CD4-positive, alpha-beta T cell treated with Interleukin-15 for 1 hour (primary cell): ENCODE measurements around the gene SMAD2.
A peak's percentile ranks its signal among the peaks of the same experiment; 100 is the strongest.

Experiments
- DNase-seq: peaks from one replicate; pipeline ENCODE4 v3.0.0-alpha.2; 2020

The SMAD2 gene

GRCh38 chr18:47930931-47931717, 665 bp upstream of the SMAD2 start:
- DNase-seq, result peak; percentile 94

- DNase-seq, result no peak
These were observed 719 bp downstream of the SMAD2 start for GRCh38 chr18:47929681-47930198.

GRCh38 chr18:47928466-47928865, 2.0 kb downstream of the SMAD2 start:
- no peak for DNase-seq

- DNase-seq, result no peak
These were observed 4.2 kb downstream of the SMAD2 start for GRCh38 chr18:47926101-47926850.

- no peak for DNase-seq
These were observed 10.5 kb downstream of the SMAD2 start for GRCh38 chr18:47919916-47920315.

- DNase-seq, result no peak
These were observed 12.4 kb downstream of the SMAD2 start for GRCh38 chr18:47917923-47918610.

- no peak for DNase-seq
These were observed 14.5 kb downstream of the SMAD2 start for GRCh38 chr18:47915930-47916329.

- DNase-seq, result no peak
These were observed 15.2 kb downstream of the SMAD2 start for GRCh38 chr18:47915229-47915628.

GRCh38 chr18:47912794-47913585, 17.5 kb downstream of the SMAD2 start:
- no peak for DNase-seq

- no peak for DNase-seq
These were observed 18.1 kb downstream of the SMAD2 start for GRCh38 chr18:47912343-47912742.

- no peak for DNase-seq
These were observed 18.6 kb downstream of the SMAD2 start for GRCh38 chr18:47911877-47912276.

- DNase-seq, result no peak
These were observed 21.0 kb downstream of the SMAD2 start for GRCh38 chr18:47909484-47909883.

GRCh38 chr18:47908592-47908991, 21.9 kb downstream of the SMAD2 start:
- no peak for DNase-seq

GRCh38 chr18:47906408-47906807, 24.1 kb downstream of the SMAD2 start:
- no peak for DNase-seq

GRCh38 chr18:47903809-47904208, 26.6 kb downstream of the SMAD2 start:
- no peak for DNase-seq

- DNase-seq, result no peak
These were observed 28.7 kb downstream of the SMAD2 start for GRCh38 chr18:47901624-47902362.

- DNase-seq, result no peak
These were observed 31.2 kb downstream of the SMAD2 start for GRCh38 chr18:47899107-47899840.

GRCh38 chr18:47898696-47899095, 31.8 kb downstream of the SMAD2 start:
- DNase-seq, result no peak

- no peak for DNase-seq
These were observed 32.4 kb downstream of the SMAD2 start for GRCh38 chr18:47898055-47898454.

- no peak for DNase-seq
These were observed 34.8 kb downstream of the SMAD2 start for GRCh38 chr18:47895565-47896250.
